Suprapubic skin (tissue), 4 donors: ENCODE results near the gene RNF167. TPM values are rescaled to one million over a fixed set of nuclear protein-coding genes. Genes with fewer than 3 reads are reported as not detected.

Experiments used
- DNase-seq, 2 donors: peaks; one replicate each; pipeline ENCODE4 v3.0.0-alpha.2; 2019; ENCODE audit warnings: low spot score in 2 of 2
- H3K27ac ChIP-seq: fragments of 200-600 bp; sonication (generic); one replicate; pipeline ENCODE4 v1.5.1; 2019
- H3K27me3 ChIP-seq: fragments of 200-600 bp; sonication (generic); one replicate; pipeline ENCODE4 v1.5.1; 2019
- H3K36me3 ChIP-seq: fragments of 200-600 bp; sonication (generic); one replicate; pipeline ENCODE4 v1.5.1; 2019
- H3K4me1 ChIP-seq: fragments of 200-600 bp; sonication (generic); one replicate; pipeline ENCODE4 v1.5.1; 2019
- H3K4me3 ChIP-seq: fragments of 200-600 bp; sonication (generic); one replicate; pipeline ENCODE4 v1.5.1; 2019; ENCODE audit warnings: mild to moderate bottlenecking
- H3K9me3 ChIP-seq: fragments of 200-600 bp; sonication (generic); one replicate; pipeline ENCODE4 v1.5.1; 2019
- CTCF ChIP-seq, 2 donors: fragments of 200-600 bp in 1 of 2; fragments of 450-650 bp in 1 of 2; sonication (generic) in 1 of 2; IDR thresholded peaks; one replicate each; pipeline ENCODE4 v1.5.1; 2016 to 2019; ENCODE audit warnings: antibody characterized with exemption in 2 of 2, mild to moderate bottlenecking in 1 of 2, moderate library complexity in 1 of 2
- EP300 ChIP-seq: sonication (generic); formaldehyde crosslinking; IDR thresholded peaks from one replicate; pipeline ENCODE4 v1.6.1; 2017; ENCODE audit warnings: antibody characterized with exemption
- POLR2A ChIP-seq, 2 donors: fragments of 450-650 bp; IDR thresholded peaks; one replicate each; pipeline ENCODE4 v1.6.1; 2017; ENCODE audit warnings: antibody characterized with exemption in 2 of 2, mild to moderate bottlenecking in 2 of 2, moderate library complexity in 2 of 2
- POLR2AphosphoS5 ChIP-seq, 3 donors: sonication (generic); formaldehyde crosslinking; IDR thresholded peaks; one replicate each; pipeline ENCODE4 v1.6.1; 2017; ENCODE audit warnings: antibody characterized with exemption in 3 of 3
- WGBS: methylation state at CpG from one replicate; pipeline ENCODE4 v1.1.5; 2018; 5-methylcytosine and 5-hydroxymethylcytosine counted together
- total RNA-seq, 4 donors: library from RNA; depleted of rRNA; stranded (reverse); fragments of >200 nt; gene quantifications; one replicate each; pipeline ENCODE4 v1.1.0, GENCODE V29; 2016

Gene RNF167
- total RNA-seq, 4 donors from 2014 or later = 74.1 to 118 (median 99.4) TPM

- 90% methylated on average over 15 of the region's 15 CpGs for WGBS
- H3K36me3 ChIP-seq = peaks cover 42% of the 10 kb centered on the region
Observed at GRCh38 chr17:4969047-4969550, 29.0 kb downstream of the RNF167 start.

GRCh38 chr17:4969551-4970173 lies 29.6 kb downstream of the RNF167 start:
- no peaks in the 10 kb centered on the region for H3K9me3 ChIP-seq
- peaks cover 38% of the 10 kb centered on the region for H3K4me1 ChIP-seq
- peaks cover 45% of the 10 kb centered on the region for H3K36me3 ChIP-seq
- DNase-seq = no peak
- TF ChIP-seq POLR2AphosphoS5 (IDR thresholded peaks at IDR 0.05) = no peak
- peak overlapping the region; percentile 55 for H3K4me3 ChIP-seq
- WGBS = 89% methylated on average over 16 of the region's 16 CpGs
- peak overlapping the region; percentile 27 for H3K27ac ChIP-seq
- H3K27me3 ChIP-seq = no peaks in the 10 kb centered on the region

More at GRCh38 chr17:4969047-4969550, 29.0 kb downstream of the RNF167 start:
- Histone ChIP-seq H3K4me1 (peaks cover 38% of the 10 kb centered on the region), H3K9me3 (no peaks in the 10 kb centered on the region), H3K27ac (peak overlapping the region; percentile 90), H3K27me3 (no peaks in the 10 kb centered on the region), H3K4me3 (peak overlapping the region; percentile 55)
- TF ChIP-seq POLR2AphosphoS5 (IDR thresholded peaks at IDR 0.05) (no peak), POLR2A (IDR thresholded peaks at IDR 0.05) (no peak), EP300 (no peak), CTCF (IDR thresholded peaks at IDR 0.05) (no peak)
- DNase-seq = no peak

- Histone ChIP-seq H3K4me1 (peaks cover 37% of the 10 kb centered on the region), H3K9me3 (no peaks in the 10 kb centered on the region), H3K4me3 (no peak overlapping the region), H3K27me3 (no peaks in the 10 kb centered on the region), H3K36me3 (peaks cover 48% of the 10 kb centered on the region), H3K27ac (no peak overlapping the region)
- WGBS = 89% methylated on average over 8 of the region's 8 CpGs
- DNase-seq = no peak
- TF ChIP-seq CTCF (IDR thresholded peaks at IDR 0.05) = no peak
- TF ChIP-seq POLR2A (IDR thresholded peaks at IDR 0.05) = no peak
- TF ChIP-seq POLR2AphosphoS5 (IDR thresholded peaks at IDR 0.05) = no peak
- TF ChIP-seq EP300 = no peak
Observed at GRCh38 chr17:4970273-4970672, 30.2 kb downstream of the RNF167 start.

GRCh38 chr17:4971826-4972225 lies 31.8 kb downstream of the RNF167 start:
- H3K27ac ChIP-seq = no peak overlapping the region
- no peak for TF ChIP-seq POLR2AphosphoS5 (IDR thresholded peaks at IDR 0.05)
- no peak for TF ChIP-seq CTCF (IDR thresholded peaks at IDR 0.05)
- no peak for TF ChIP-seq POLR2A (IDR thresholded peaks at IDR 0.05)
- no peak for TF ChIP-seq EP300
- no peaks in the 10 kb centered on the region for H3K27me3 ChIP-seq
- WGBS = 78% methylated on average over 6 of the region's 6 CpGs
- H3K4me3 ChIP-seq = no peak overlapping the region
- H3K36me3 ChIP-seq = peaks cover 64% of the 10 kb centered on the region
- no peaks in the 10 kb centered on the region for H3K9me3 ChIP-seq
- peaks cover 22% of the 10 kb centered on the region for H3K4me1 ChIP-seq
- DNase-seq = no peak

- peaks cover 69% of the 10 kb centered on the region for H3K36me3 ChIP-seq
- H3K27me3 ChIP-seq = no peaks in the 10 kb centered on the region
- H3K9me3 ChIP-seq = no peaks in the 10 kb centered on the region
- WGBS = 88% methylated on average over 12 of the region's 12 CpGs
- peaks cover 22% of the 10 kb centered on the region for H3K4me1 ChIP-seq
- H3K27ac ChIP-seq = no peak overlapping the region
- no peak overlapping the region for H3K4me3 ChIP-seq
- TF ChIP-seq POLR2A (IDR thresholded peaks at IDR 0.05) (no peak), EP300 (no peak), CTCF (IDR thresholded peaks at IDR 0.05) (no peak), POLR2AphosphoS5 (IDR thresholded peaks at IDR 0.05) (no peak)
- DNase-seq = no peak
Observed at GRCh38 chr17:4972322-4972721, 32.3 kb downstream of the RNF167 start.
